Psoas muscle (tissue), 8 donors: ENCODE results near the gene ZNF439. TPM values are rescaled to one million over a fixed set of nuclear protein-coding genes. Genes with fewer than 3 reads are reported as not detected.
"Not testable (repeated sequence)": the region's sequence is repeated elsewhere in the genome, so short reads cannot be mapped to it uniquely, and the experiment has no call there.

Experiments
- ATAC-seq, 4 donors: fragments of 200-7000 bp; cut with Tn5 transposase; one replicate each; pipeline ENCODE4 v1.9.1; 2020; ENCODE audit warnings: moderate library complexity in 3 of 4, mild to moderate bottlenecking in 2 of 4
- DNase-seq, 2 donors: peaks; one replicate each; pipeline ENCODE4 v3.0.0-alpha.2; 2020
- H3K27ac ChIP-seq: fragments of 200-600 bp; one replicate; pipeline ENCODE4 v1.8.0; 2022
- H3K27me3 ChIP-seq, 3 donors: fragments of 200-600 bp in 1 of 3; one replicate each; pipeline versions ENCODE4 v1.6.1 to v1.8.0; 2013 to 2022; ENCODE audit warnings: low read length in 2 of 3, mild to moderate bottlenecking in 2 of 3, moderate library complexity in 1 of 3; ENCODE audit not compliant: insufficient read depth in 3 of 3
- H3K36me3 ChIP-seq, 2 donors: fragments of 200-600 bp in 1 of 2; one replicate each; pipeline versions ENCODE4 v1.6.1 to v1.8.0; 2013 to 2022; ENCODE audit warnings: low read depth in 1 of 2, mild to moderate bottlenecking in 1 of 2, moderate library complexity in 1 of 2; ENCODE audit not compliant: insufficient read depth in 1 of 2
- H3K4me1 ChIP-seq: fragments of 200-600 bp; one replicate; pipeline ENCODE4 v1.8.0; 2022
- H3K4me3 ChIP-seq: fragments of 200-600 bp; one replicate; pipeline ENCODE4 v1.8.0; 2022; ENCODE audit warnings: mild to moderate bottlenecking
- H3K9me3 ChIP-seq: fragments of 200-600 bp; one replicate; pipeline ENCODE4 v1.8.0; 2022
- WGBS, 3 donors: extraction: QIAGEN DNeasy Blood & Tissue Kit; methylation state at CpG; one replicate each; pipeline versions ENCODE4 v1.1.6 to v1.1.7; 2013; 5-methylcytosine and 5-hydroxymethylcytosine counted together
- intact Hi-C, 2 donors: fragments of 100-400 bp; cut with DNase I; formaldehyde crosslinking; loops; one replicate each; pipeline versions ENCODE4 v1.11.0 to v1.14.2; 2022
- polyA plus RNA-seq, 3 donors: library from polyadenylated mRNA; stranded (reverse); fragments of 200-250 nt; gene quantifications; one replicate each; pipeline ENCODE4 v1.2.3, GENCODE V29; 2013
- total RNA-seq, 4 donors: library from RNA; stranded (reverse); fragmentation: NEBNext Ultra II Directional in 2 of 4; extraction: Animal tissue kit (Norgen Biotek cat#: 25700) in 2 of 4; gene quantifications; one replicate each; pipeline versions ENCODE4 v1.2.1 to v1.2.4, GENCODE V29; 2021 to 2023
- TF ChIP-seq, protein P1 (sequence below): fragments of 200-600 bp; IDR thresholded peaks from one replicate; pipeline ENCODE4 v1.8.0; 2022; ENCODE audit warnings: antibody characterized with exemption
- donor health status: healthy with polysubstance abuse.
- donor health status: DM: no; HTN: no; CAD: no; lungs with moderate emphysema.
- donor health status: Bipolar disorder and iron deficiency.
- donor health status: healthy.
- donor health status: DM: yes; HTN: yes; CAD: no.
- donor health status: DM: no; HTN: no; CAD: no.
- donor health status: DM: no; HTN: no; CAD: no.
- donor health status: DM: yes; HTN: yes; CAD: no.

The ZNF439 gene
- total and polyA plus RNA-seq, 7 donors = 0.17 to 2.4 (median 0.36) TPM

DNA sequence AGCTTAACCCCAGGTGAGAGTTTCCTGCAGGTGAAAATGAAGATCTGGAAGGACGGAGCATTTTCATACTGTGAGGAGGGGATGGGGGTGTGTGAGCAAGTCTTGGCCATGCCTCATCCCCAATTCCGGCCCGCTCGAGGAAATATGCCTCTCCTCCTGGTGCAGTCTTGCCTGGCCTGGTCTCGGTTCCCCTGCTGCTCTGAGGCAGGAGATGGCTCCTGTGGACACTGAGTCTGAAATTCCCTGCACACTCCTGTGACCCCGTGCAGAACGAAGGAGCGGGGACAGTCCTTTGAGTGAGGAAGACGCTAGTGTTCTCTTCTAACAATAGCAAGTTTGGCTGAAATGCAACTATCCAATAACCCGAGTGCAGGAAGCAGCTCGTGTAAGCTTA lies 329 bp upstream of the ZNF439 start:
- peak in 2 of 4 donors; percentile 16 to 17 for ATAC-seq
- WGBS, 3 donors = 20 to 33% (median 22%) methylated on average over 11 of the region's 11 CpGs
- no peak for DNase-seq
- no peaks in the 10 kb centered on the region for H3K9me3 ChIP-seq
- peak overlapping the region; percentile 66 for H3K4me3 ChIP-seq
- no peaks in the 10 kb centered on the region for H3K4me1 ChIP-seq
- H3K27ac ChIP-seq = no peak overlapping the region
- TF ChIP-seq, protein P1, sequence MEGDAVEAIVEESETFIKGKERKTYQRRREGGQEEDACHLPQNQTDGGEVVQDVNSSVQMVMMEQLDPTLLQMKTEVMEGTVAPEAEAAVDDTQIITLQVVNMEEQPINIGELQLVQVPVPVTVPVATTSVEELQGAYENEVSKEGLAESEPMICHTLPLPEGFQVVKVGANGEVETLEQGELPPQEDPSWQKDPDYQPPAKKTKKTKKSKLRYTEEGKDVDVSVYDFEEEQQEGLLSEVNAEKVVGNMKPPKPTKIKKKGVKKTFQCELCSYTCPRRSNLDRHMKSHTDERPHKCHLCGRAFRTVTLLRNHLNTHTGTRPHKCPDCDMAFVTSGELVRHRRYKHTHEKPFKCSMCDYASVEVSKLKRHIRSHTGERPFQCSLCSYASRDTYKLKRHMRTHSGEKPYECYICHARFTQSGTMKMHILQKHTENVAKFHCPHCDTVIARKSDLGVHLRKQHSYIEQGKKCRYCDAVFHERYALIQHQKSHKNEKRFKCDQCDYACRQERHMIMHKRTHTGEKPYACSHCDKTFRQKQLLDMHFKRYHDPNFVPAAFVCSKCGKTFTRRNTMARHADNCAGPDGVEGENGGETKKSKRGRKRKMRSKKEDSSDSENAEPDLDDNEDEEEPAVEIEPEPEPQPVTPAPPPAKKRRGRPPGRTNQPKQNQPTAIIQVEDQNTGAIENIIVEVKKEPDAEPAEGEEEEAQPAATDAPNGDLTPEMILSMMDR = no peak
- intact Hi-C loops = no loop called here
- no peaks in the 10 kb centered on the region for H3K36me3 ChIP-seq
- H3K27me3 ChIP-seq = peaks cover 0 to 30% (median 0%) of the 10 kb centered on the region in 3 donors

DNA sequence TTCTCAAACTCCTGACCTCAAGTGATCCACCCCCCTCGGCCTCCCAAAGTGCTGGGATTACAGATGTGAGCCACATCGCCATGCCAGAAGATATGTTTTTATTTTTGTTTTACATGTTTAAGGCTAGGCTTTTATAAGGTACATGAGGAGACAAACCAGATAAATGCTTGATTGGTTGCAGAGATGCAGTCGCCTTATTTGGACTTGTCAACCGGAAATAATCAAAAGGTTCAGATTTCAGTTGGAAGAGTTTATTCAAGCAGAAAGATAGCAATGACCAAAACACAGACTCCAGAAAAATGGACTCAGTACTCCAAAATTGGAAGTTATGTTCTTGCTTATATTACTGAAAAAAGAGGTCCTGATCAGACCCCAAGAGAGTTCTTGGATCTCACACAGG lies 1.8 kb downstream of the ZNF439 start:
- H3K4me1 ChIP-seq, intact Hi-C loops, H3K27ac ChIP-seq, H3K36me3 ChIP-seq, H3K9me3 ChIP-seq, ATAC-seq, DNase-seq, H3K4me3 ChIP-seq: not testable (repeated sequence)
- peaks cover 0 to 30% (median 0%) of the 10 kb centered on the region in 3 donors for H3K27me3 ChIP-seq
- 75 to 94% (median 78%) methylated on average over 4 of the region's 4 CpGs for WGBS, 3 donors

DNA sequence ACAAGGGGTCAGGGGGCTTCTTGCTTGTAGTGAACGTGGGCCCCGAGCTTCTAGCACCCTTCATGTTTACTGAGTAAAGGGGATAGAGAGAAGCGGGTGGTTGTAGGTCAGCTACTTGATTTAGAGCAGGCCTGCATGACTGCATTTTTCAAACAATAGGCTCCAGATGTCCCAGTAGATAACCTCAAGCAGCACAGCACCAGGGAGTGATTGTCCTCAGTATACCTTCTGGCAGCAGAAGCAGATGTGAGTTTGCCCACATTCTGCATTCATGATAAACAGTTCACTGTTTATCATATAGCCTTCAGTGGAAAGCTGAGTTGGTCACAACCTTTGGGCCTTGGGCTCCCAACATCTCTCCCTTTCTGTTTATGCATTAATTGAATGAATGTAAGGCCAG lies 4.8 kb downstream of the ZNF439 start:
- TF ChIP-seq, protein P1 = no peak
- H3K4me3 ChIP-seq = no peak overlapping the region
- no peaks in the 10 kb centered on the region for H3K4me1 ChIP-seq
- intact Hi-C loops = no loop called here
- peaks cover 0 to 2% of the 10 kb centered on the region in 2 donors for H3K36me3 ChIP-seq
- 74 to 94% (median 83%) methylated on average over 3 of the region's 3 CpGs for WGBS, 3 donors
- ATAC-seq = no peak
- H3K9me3 ChIP-seq = no peaks in the 10 kb centered on the region
- no peak overlapping the region for H3K27ac ChIP-seq
- H3K27me3 ChIP-seq = peaks cover 0 to 16% (median 0%) of the 10 kb centered on the region in 3 donors
- DNase-seq = no peak

DNA sequence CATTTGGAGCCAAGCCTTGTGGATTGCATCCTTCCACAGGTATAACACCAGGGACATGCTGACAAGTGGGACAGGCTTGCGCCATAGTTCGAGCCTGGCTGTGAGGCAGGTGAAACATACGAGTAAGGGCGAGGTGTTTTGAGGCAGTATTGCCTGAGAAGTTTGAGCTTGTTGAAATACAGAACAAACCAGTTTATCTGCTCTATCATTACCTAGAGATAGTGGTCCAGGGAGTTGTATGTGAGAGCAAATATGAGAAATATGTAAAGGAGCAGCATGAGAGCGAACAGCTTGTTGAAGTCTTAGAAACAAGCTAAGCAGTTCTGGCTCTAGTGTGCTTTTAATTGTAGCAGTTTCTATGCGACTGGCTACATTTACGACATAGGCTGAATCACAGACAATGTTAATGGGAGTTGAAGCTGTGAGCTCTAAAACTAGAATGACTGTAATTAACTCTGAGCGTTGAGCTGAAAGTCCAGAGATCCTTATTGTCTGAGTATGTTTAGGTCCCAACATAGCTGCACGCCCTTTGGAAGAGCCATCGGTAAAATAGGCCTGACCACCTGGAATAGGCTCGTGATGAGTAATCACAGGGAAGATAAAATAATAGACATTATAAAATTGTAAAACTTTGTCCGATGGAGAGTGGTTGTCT lies 8.2 kb downstream of the ZNF439 start:
- no peaks in the 10 kb centered on the region for H3K9me3 ChIP-seq
- H3K4me1 ChIP-seq = no peaks in the 10 kb centered on the region
- H3K4me3 ChIP-seq = no peak overlapping the region
- peaks cover 0 to 2% (median 0%) of the 10 kb centered on the region in 3 donors for H3K27me3 ChIP-seq
- intact Hi-C loops = no loop called here
- peaks cover 0 to 2% of the 10 kb centered on the region in 2 donors for H3K36me3 ChIP-seq
- TF ChIP-seq, protein P1 = no peak
- no peak overlapping the region for H3K27ac ChIP-seq
- DNase-seq (no peak), ATAC-seq (no peak)
- WGBS, 3 donors = 91 to 94% (median 92%) methylated on average over 12 of the region's 12 CpGs

DNA sequence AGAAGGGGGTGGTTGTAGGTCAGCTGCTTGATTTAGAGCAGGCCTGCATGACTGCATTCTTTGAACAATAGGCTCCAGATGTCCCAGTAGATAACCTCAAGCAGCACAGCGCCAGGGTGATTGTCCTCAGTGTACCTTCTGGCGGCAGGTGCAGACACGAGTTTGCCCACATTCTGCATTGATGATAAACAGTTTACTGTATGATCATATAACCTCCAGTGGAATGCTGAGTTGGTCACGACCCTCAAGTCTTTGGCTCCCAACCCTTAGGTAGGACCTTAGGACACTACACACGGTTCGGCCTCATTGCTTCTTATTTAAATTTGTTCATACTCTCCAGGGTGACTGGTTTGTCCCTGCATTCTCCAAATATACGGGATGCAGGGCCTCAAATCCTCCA lies 12.2 kb downstream of the ZNF439 start:
- Histone ChIP-seq H3K36me3 (no peaks in the 10 kb centered on the region), H3K4me3 (no peak overlapping the region), H3K27me3 (no peaks in the 10 kb centered on the region), H3K27ac (no peak overlapping the region), H3K9me3 (no peaks in the 10 kb centered on the region), H3K4me1 (no peaks in the 10 kb centered on the region)
- no peak for ATAC-seq
- intact Hi-C loops = no loop called here
- DNase-seq = no peak
- WGBS, 3 donors = 95 to 97% (median 96%) methylated on average over 7 of the region's 7 CpGs
- TF ChIP-seq, protein P1 = no peak
